Liver (tissue), 9 donors: Measurements from ENCODE around the gene ATP2B2. TPM values are rescaled to one million over a fixed set of nuclear protein-coding genes. Genes with fewer than 3 reads are reported as not detected.

Source experiments
- DNase-seq: peaks from one replicate; pipeline ENCODE4 v3.0.0-alpha.2; 2017; ENCODE audit warnings: low spot score
- H3K27ac ChIP-seq, 2 donors: one replicate each; pipeline ENCODE4 v1.7.0; 2013; ENCODE audit warnings: inconsistent platforms in 2 of 2, low read length in 2 of 2, control low read depth in 1 of 2, low read depth in 1 of 2, mild to moderate bottlenecking in 1 of 2
- H3K27me3 ChIP-seq, 4 donors: one replicate each; pipeline versions ENCODE4 v1.6.1 to v1.7.0; 2013; ENCODE audit warnings: low read length in 3 of 4, inconsistent platforms in 1 of 4, mild to moderate bottlenecking in 1 of 4, moderate library complexity in 1 of 4; ENCODE audit not compliant: control insufficient read depth in 4 of 4, insufficient read depth in 4 of 4
- H3K36me3 ChIP-seq, 4 donors: one replicate each; pipeline versions ENCODE4 v1.6.1 to v1.7.0; 2013; ENCODE audit warnings: low read length in 3 of 4, mild to moderate bottlenecking in 3 of 4, low read depth in 1 of 4, moderate library complexity in 1 of 4; ENCODE audit not compliant: control insufficient read depth in 4 of 4, insufficient read depth in 3 of 4
- H3K4me1 ChIP-seq, 4 donors: one replicate each; pipeline versions ENCODE4 v1.6.1 to v1.7.0; 2013; ENCODE audit warnings: low read length in 3 of 4, mild to moderate bottlenecking in 3 of 4, moderate library complexity in 1 of 4; ENCODE audit not compliant: control insufficient read depth in 4 of 4, insufficient read depth in 4 of 4
- H3K4me3 ChIP-seq, 3 donors: one replicate each; pipeline versions ENCODE4 v1.6.1 to v1.7.0; 2013; ENCODE audit warnings: low read length in 3 of 3, control low read depth in 1 of 3, low read depth in 1 of 3, mild to moderate bottlenecking in 1 of 3
- H3K9ac ChIP-seq, 2 donors: one replicate each; pipeline ENCODE4 v1.7.0; 2013; ENCODE audit warnings: low read length in 2 of 2, mild to moderate bottlenecking in 2 of 2, moderate library complexity in 2 of 2, control low read depth in 1 of 2, low read depth in 1 of 2
- H3K9me3 ChIP-seq, 4 donors: one replicate each; pipeline versions ENCODE4 v1.6.1 to v1.7.0; 2013; ENCODE audit warnings: low read length in 3 of 4; ENCODE audit not compliant: control insufficient read depth in 4 of 4
- EGR1 ChIP-seq, 2 donors: IDR thresholded peaks; 2 replicates each; pipeline ENCODE4 v1.6.1; 2016 to 2018; ENCODE audit warnings: antibody characterized with exemption in 2 of 2, low read depth in 2 of 2
- FOXA1 ChIP-seq: IDR thresholded peaks from 2 replicates; pipeline ENCODE4 v1.6.1; 2016; ENCODE audit warnings: antibody characterized with exemption
- FOXA2 ChIP-seq: IDR thresholded peaks from 2 replicates; pipeline ENCODE4 v1.6.1; 2016; ENCODE audit warnings: antibody characterized with exemption
- GABPA ChIP-seq, 2 donors: IDR thresholded peaks in 1 of 2; conservative IDR thresholded peaks in 1 of 2; 2 replicates each; pipeline ENCODE4 v1.6.1; 2016; ENCODE audit warnings: antibody characterized with exemption in 2 of 2, mild to moderate bottlenecking in 1 of 2, moderate library complexity in 1 of 2
- HNF4A ChIP-seq, 2 donors: conservative IDR thresholded peaks; 2 replicates each; pipeline ENCODE4 v1.6.1; 2016; ENCODE audit warnings: antibody characterized with exemption in 2 of 2, mild to moderate bottlenecking in 2 of 2
- HNF4G ChIP-seq: IDR thresholded peaks from 2 replicates; pipeline ENCODE4 v1.6.1; 2016; ENCODE audit warnings: antibody characterized with exemption
- JUND ChIP-seq, 2 donors: IDR thresholded peaks; 2 replicates each; pipeline ENCODE4 v1.6.1; 2016; ENCODE audit warnings: antibody characterized with exemption in 2 of 2
- NR2F2 ChIP-seq: IDR thresholded peaks from 2 replicates; pipeline ENCODE4 v1.6.1; 2016; ENCODE audit warnings: antibody characterized with exemption
- RAD21 ChIP-seq, 2 donors: IDR thresholded peaks; 2 replicates each; pipeline ENCODE4 v1.6.1; 2016; ENCODE audit warnings: antibody characterized with exemption in 2 of 2, mild to moderate bottlenecking in 2 of 2
- RXRA ChIP-seq, 2 donors: IDR thresholded peaks; 2 replicates each; pipeline ENCODE4 v1.6.1; 2017 to 2018; ENCODE audit warnings: antibody characterized with exemption in 2 of 2, mild to moderate bottlenecking in 1 of 2
- SP1 ChIP-seq: IDR thresholded peaks from 2 replicates; pipeline ENCODE4 v1.6.1; 2018; ENCODE audit warnings: antibody characterized with exemption, mild to moderate bottlenecking
- TAF1 ChIP-seq: conservative IDR thresholded peaks from 2 replicates; pipeline ENCODE4 v1.6.1; 2016; ENCODE audit warnings: antibody characterized with exemption, mild to moderate bottlenecking
- YY1 ChIP-seq: IDR thresholded peaks from 2 replicates; pipeline ENCODE4 v1.6.1; 2016; ENCODE audit warnings: antibody characterized with exemption, mild to moderate bottlenecking
- ZBTB33 ChIP-seq: IDR thresholded peaks from 2 replicates; pipeline ENCODE4 v1.6.1; 2016; ENCODE audit warnings: antibody characterized with exemption
- WGBS: extraction: QIAGEN DNeasy Blood & Tissue Kit; methylation state at CpG from one replicate; pipeline ENCODE4 v1.1.7; 2013; 5-methylcytosine and 5-hydroxymethylcytosine counted together
- polyA plus RNA-seq, 2 donors: library from polyadenylated mRNA; stranded (reverse) in 1 of 2; unstranded in 1 of 2; fragments of 200-250 nt in 1 of 2; fragments of >200 nt in 1 of 2; fragmentation: Nextera tagmentation in 1 of 2; extraction: Ambion mirVana in 1 of 2; gene quantifications; one replicate each; pipeline versions ENCODE4 v1.2.1 to v1.2.3, GENCODE V29; 2013 to 2015
- total RNA-seq, 2 donors: library from RNA; depleted of rRNA; stranded (reverse); fragments of >200 nt; gene quantifications; one replicate each; pipeline ENCODE4 v1.2.3, GENCODE V29; 2014
- TF ChIP-seq, protein P1 (sequence below): IDR thresholded peaks from 2 replicates; pipeline ENCODE4 v1.6.1; 2016; ENCODE audit warnings: antibody characterized with exemption
- TF ChIP-seq, protein P2 (sequence below): IDR thresholded peaks from 2 replicates; pipeline ENCODE4 v1.6.1; 2016; ENCODE audit warnings: antibody characterized with exemption
- TF ChIP-seq, protein P3 (sequence below): fragments of 150-350 bp; IDR thresholded peaks from 2 replicates; pipeline ENCODE4 v1.5.1; 2017; ENCODE audit warnings: improper control_type of control experiment, low read depth, low read length; ENCODE audit not compliant: missing input control
- donor health status: healthy.
- donor health status: healthy.
- donor health status: healthy.
- donor health status: healthy.
- donor health status: healthy.

Gene ATP2B2
- total and polyA plus RNA-seq, 4 donors: 10.4 to 27.8 (median 20.7) TPM

- no peak for DNase-seq
Observed at GRCh38 chr3:10319251-10319650, 186.1 kb downstream of the ATP2B2 start.

DNA sequence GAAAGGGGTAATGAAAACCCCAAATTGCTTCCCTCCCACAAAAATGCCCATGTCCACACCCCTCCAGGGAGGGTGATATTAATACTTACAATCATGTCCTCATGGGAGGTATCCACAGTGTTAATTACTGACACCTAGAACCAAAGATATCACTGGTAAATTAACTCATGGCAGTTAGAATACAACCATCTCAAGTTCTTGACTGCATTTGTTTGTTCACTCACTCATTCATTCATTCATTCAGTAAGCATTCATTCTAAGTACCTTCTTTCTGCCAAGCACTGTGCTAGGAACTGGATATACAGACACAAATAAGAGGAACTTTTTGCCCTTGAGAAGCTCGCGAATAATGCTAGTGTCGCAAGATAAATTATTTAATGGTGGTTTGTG is 187.4 kb downstream of the ATP2B2 start:
- Histone ChIP-seq H3K9ac (no peak overlapping the region), H3K4me1 (peaks cover 7 to 33% (median 29%) of the 10 kb centered on the region in 4 donors), H3K9me3 (no peaks in the 10 kb centered on the region), H3K4me3 (no peak overlapping the region), H3K27ac (no peak overlapping the region), H3K27me3 (no peaks in the 10 kb centered on the region), H3K36me3 (peaks cover 13 to 45% (median 28%) of the 10 kb centered on the region in 4 donors)
- WGBS: 89% methylated on average over 3 of the region's 3 CpGs
- TF ChIP-seq JUND (IDR thresholded peaks at IDR 0.05) (no peak), HNF4A (conservative IDR thresholded peaks at IDR 0.05) (no peak)
- no peak for DNase-seq

More at GRCh38 chr3:10319251-10319650, 186.1 kb downstream of the ATP2B2 start:
- Histone ChIP-seq H3K9me3 (no peaks in the 10 kb centered on the region), H3K4me1 (peaks cover 7 to 33% (median 29%) of the 10 kb centered on the region in 4 donors), H3K36me3 (peaks cover 10 to 32% (median 20%) of the 10 kb centered on the region in 4 donors), H3K9ac (no peak overlapping the region), H3K27me3 (no peaks in the 10 kb centered on the region), H3K4me3 (peak overlapping the region in 2 of 3 donors; percentile 17 to 86), H3K27ac (no peak overlapping the region)
- 46% methylated on average over 6 of the region's 6 CpGs for WGBS
- no peak for TF ChIP-seq RAD21 (IDR thresholded peaks at IDR 0.05)
- TF ChIP-seq, protein P1, sequence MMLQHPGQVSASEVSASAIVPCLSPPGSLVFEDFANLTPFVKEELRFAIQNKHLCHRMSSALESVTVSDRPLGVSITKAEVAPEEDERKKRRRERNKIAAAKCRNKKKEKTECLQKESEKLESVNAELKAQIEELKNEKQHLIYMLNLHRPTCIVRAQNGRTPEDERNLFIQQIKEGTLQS: no peak

DNA sequence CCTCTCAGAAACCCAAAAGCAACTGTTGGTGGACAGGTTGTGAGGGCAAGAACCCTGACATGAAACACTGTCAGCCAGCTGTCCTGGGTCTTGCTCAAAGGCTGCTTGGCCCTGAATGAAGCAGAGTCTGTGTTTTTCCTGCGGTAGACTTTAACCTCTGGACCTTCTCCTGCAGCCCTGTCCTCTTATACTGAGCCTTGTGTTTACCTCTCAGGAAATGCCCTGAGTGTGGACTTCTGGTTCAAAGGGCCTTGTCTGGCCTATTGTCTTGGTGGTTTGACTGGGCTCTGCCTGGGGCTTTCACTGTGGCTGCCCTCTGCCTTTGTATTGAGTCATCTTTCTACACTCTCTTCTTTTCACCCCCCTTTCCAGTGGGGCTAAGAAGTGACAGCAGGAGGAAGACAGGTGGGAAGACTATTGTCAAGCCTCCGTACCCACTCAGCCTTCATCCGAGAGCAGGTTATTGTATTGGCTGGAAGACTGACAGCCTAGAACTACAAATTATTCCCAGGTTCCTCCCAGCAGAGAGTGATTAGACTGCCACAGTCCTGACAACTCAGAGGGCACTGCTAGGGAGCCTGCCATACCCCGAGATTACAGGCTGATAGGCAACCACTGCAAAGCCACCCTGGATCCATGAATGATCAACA is 187.9 kb downstream of the ATP2B2 start:
- Histone ChIP-seq H3K9me3 (no peaks in the 10 kb centered on the region), H3K4me3 (no peak overlapping the region), H3K4me1 (peaks cover 7 to 33% (median 29%) of the 10 kb centered on the region in 4 donors), H3K27ac (no peak overlapping the region), H3K9ac (no peak overlapping the region), H3K36me3 (peaks cover 16 to 50% (median 33%) of the 10 kb centered on the region in 4 donors), H3K27me3 (no peaks in the 10 kb centered on the region)
- DNase-seq: no peak
- TF ChIP-seq RAD21 (IDR thresholded peaks at IDR 0.05) (no peak), HNF4A (conservative IDR thresholded peaks at IDR 0.05) (peak; percentile 78 to 96), HNF4G (peak; percentile 65), RXRA (IDR thresholded peaks at IDR 0.05) (peak in 1 of 2 donors; percentile 31), SP1 (peak; percentile 38)
- WGBS: 77% methylated on average over 4 of the region's 4 CpGs

- Histone ChIP-seq H3K9me3 (no peaks in the 10 kb centered on the region), H3K27me3 (no peaks in the 10 kb centered on the region), H3K4me1 (peaks cover 7 to 33% (median 29%) of the 10 kb centered on the region in 4 donors), H3K36me3 (peaks cover 24 to 65% (median 46%) of the 10 kb centered on the region in 4 donors), H3K9ac (no peak overlapping the region), H3K4me3 (no peak overlapping the region), H3K27ac (no peak overlapping the region)
- TF ChIP-seq SP1 (no peak), EGR1 (IDR thresholded peaks at IDR 0.05; ENCODE audit: low read depth in 2 of 2) (no peak), FOXA1 (no peak), JUND (IDR thresholded peaks at IDR 0.05) (no peak), YY1 (no peak), TAF1 (no peak), GABPA (IDR thresholded peaks at IDR 0.05 in 1 of 2, conservative IDR thresholded peaks at IDR 0.05 in 1 of 2) (no peak), ZBTB33 (no peak), HNF4G (no peak), RAD21 (IDR thresholded peaks at IDR 0.05) (no peak), FOXA2 (no peak), NR2F2 (no peak)
- TF ChIP-seq, protein P2, sequence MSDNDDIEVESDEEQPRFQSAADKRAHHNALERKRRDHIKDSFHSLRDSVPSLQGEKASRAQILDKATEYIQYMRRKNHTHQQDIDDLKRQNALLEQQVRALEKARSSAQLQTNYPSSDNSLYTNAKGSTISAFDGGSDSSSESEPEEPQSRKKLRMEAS: no peak
- TF ChIP-seq, protein P1: no peak
- TF ChIP-seq, protein P3, sequence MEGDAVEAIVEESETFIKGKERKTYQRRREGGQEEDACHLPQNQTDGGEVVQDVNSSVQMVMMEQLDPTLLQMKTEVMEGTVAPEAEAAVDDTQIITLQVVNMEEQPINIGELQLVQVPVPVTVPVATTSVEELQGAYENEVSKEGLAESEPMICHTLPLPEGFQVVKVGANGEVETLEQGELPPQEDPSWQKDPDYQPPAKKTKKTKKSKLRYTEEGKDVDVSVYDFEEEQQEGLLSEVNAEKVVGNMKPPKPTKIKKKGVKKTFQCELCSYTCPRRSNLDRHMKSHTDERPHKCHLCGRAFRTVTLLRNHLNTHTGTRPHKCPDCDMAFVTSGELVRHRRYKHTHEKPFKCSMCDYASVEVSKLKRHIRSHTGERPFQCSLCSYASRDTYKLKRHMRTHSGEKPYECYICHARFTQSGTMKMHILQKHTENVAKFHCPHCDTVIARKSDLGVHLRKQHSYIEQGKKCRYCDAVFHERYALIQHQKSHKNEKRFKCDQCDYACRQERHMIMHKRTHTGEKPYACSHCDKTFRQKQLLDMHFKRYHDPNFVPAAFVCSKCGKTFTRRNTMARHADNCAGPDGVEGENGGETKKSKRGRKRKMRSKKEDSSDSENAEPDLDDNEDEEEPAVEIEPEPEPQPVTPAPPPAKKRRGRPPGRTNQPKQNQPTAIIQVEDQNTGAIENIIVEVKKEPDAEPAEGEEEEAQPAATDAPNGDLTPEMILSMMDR: no peak
- DNase-seq: no peak
- WGBS: 96% methylated on average over 4 of the region's 4 CpGs
Observed at GRCh38 chr3:10315771-10316344, 189.5 kb downstream of the ATP2B2 start.
